Measurements from ENCODE around the gene ARHGAP21.

DNA sequence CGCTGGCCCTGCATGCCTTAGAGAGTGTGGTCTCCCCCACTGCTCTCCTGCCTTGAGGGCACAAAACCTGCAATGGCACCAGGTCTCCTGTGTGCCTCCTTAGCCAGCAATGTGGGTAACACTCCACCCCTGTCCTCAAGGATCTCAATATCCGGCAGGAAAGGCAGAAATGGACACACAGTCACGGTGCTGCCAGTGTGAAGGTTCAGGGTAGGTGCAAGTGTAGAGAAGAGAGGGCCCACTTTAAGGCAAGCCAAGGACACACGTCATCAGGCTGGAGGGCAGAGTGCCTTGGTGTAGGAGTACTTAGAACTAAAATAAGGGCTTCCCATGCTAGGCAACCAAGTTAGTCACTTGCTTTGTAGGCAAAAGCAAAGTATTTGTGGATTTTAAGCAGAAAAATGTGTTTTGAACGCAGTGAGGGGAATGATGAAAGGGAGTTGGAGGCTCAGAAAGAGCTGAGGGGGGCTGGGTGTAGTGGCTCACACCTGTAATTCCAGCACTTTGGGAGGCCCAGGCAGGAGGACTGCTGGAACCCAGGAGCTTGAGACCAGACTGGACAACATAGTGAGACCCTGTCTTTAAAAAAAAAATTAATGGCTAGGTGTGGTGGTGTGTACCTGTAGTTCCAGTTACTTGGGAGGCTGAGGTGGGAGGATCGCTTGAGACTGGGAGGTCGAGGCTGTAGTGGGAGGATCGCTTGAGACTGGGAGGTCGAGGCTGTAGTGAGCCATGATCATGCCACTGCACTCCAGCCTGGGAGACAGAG is 152.8 kb downstream of the ARHGAP21 start:
- TF ChIP-seq EZH2 (IDR thresholded peaks at IDR 0.05; ENCODE audit: insufficient read depth, poor library complexity, severe bottlenecking) (no peak), EZH2phosphoT487 (IDR thresholded peaks at IDR 0.05; ENCODE audit: insufficient read depth, low read depth) (no peak)

All from GM23248 (cell line).